Measurements from ENCODE around the gene AP1S1. TPM values are rescaled to one million over a fixed set of nuclear protein-coding genes. Genes with fewer than 3 reads are reported as not detected.

AP1S1 gene
- total RNA-seq, 6 donors from 2014 or later: 17.1 to 41.9 (median 33.8) TPM

GRCh38 chr7:101175664-101176063, 21.4 kb downstream of the AP1S1 start:
- H3K27me3 ChIP-seq: peaks cover 3 to 74% (median 59%) of the 10 kb centered on the region in 4 donors
- 38 to 51% methylated on average over 3 of the region's 3 CpGs for WGBS, 2 donors
- no peak for ATAC-seq (ENCODE audit: low FRiP score in 2 of 2)

GRCh38 chr7:101177644-101178043, 23.4 kb downstream of the AP1S1 start:
- ATAC-seq (ENCODE audit: low FRiP score in 2 of 2) (no peak), DNase-seq (no peak)
- H3K27me3 ChIP-seq: peaks cover 3 to 61% (median 47%) of the 10 kb centered on the region in 4 donors
- no peaks in the 10 kb centered on the region for H3K9me3 ChIP-seq
- H3K36me3 ChIP-seq: no peaks in the 10 kb centered on the region
- 75 to 100% methylated on average over 1 to 2 of the region's 2 CpGs for WGBS, 2 donors
- TF ChIP-seq EP300 (IDR thresholded peaks at IDR 0.05) (no peak), POLR2A (IDR thresholded peaks at IDR 0.05) (no peak), CTCF (IDR thresholded peaks at IDR 0.05) (no peak), POLR2AphosphoS5 (IDR thresholded peaks at IDR 0.05) (no peak)
- no peak overlapping the region for H3K27ac ChIP-seq
- peaks cover 18 to 38% (median 21%) of the 10 kb centered on the region in 4 donors for H3K4me1 ChIP-seq
- H3K4me3 ChIP-seq: no peak overlapping the region

More at GRCh38 chr7:101175664-101176063, 21.4 kb downstream of the AP1S1 start:
- H3K36me3 ChIP-seq: no peaks in the 10 kb centered on the region
- H3K9me3 ChIP-seq: no peaks in the 10 kb centered on the region
- TF ChIP-seq CTCF (IDR thresholded peaks at IDR 0.05) (no peak), EP300 (IDR thresholded peaks at IDR 0.05) (no peak), POLR2AphosphoS5 (IDR thresholded peaks at IDR 0.05) (no peak), POLR2A (IDR thresholded peaks at IDR 0.05) (no peak)
- H3K4me3 ChIP-seq: no peak overlapping the region
- no peak overlapping the region for H3K27ac ChIP-seq
- peaks cover 26 to 52% (median 29%) of the 10 kb centered on the region in 4 donors for H3K4me1 ChIP-seq
- no peak for DNase-seq

GRCh38 chr7:101179117-101179516, 24.8 kb downstream of the AP1S1 start:
- no peak for TF ChIP-seq EP300 (IDR thresholded peaks at IDR 0.05)
- TF ChIP-seq POLR2A (IDR thresholded peaks at IDR 0.05): no peak
- TF ChIP-seq POLR2AphosphoS5 (IDR thresholded peaks at IDR 0.05): no peak
- TF ChIP-seq CTCF (IDR thresholded peaks at IDR 0.05): no peak
- Histone ChIP-seq H3K4me3 (no peak overlapping the region), H3K4me1 (peaks cover 8 to 23% (median 9%) of the 10 kb centered on the region in 4 donors), H3K27ac (no peak overlapping the region), H3K9me3 (no peaks in the 10 kb centered on the region), H3K36me3 (no peaks in the 10 kb centered on the region), H3K27me3 (peaks cover 3 to 46% (median 33%) of the 10 kb centered on the region in 4 donors)
- DNase-seq (no peak), ATAC-seq (ENCODE audit: low FRiP score in 2 of 2) (no peak)
- 2% methylated on average over 19 to 20 of the region's 20 CpGs for WGBS, 2 donors

- peaks cover 3 to 40% (median 28%) of the 10 kb centered on the region in 4 donors for H3K27me3 ChIP-seq
- no peak overlapping the region for H3K27ac ChIP-seq
- no peaks in the 10 kb centered on the region for H3K9me3 ChIP-seq
- 0 to 20% methylated on average over 1 to 8 of the region's 27 CpGs for WGBS, 2 donors
- TF ChIP-seq POLR2AphosphoS5 (IDR thresholded peaks at IDR 0.05): no peak
- no peak for TF ChIP-seq EP300 (IDR thresholded peaks at IDR 0.05)
- no peak for TF ChIP-seq CTCF (IDR thresholded peaks at IDR 0.05)
- TF ChIP-seq POLR2A (IDR thresholded peaks at IDR 0.05): no peak
- H3K36me3 ChIP-seq: no peaks in the 10 kb centered on the region
- ATAC-seq (ENCODE audit: low FRiP score in 2 of 2) (no peak), DNase-seq (no peak)
- peaks cover 8 to 17% (median 9%) of the 10 kb centered on the region in 4 donors for H3K4me1 ChIP-seq
- H3K4me3 ChIP-seq: no peak overlapping the region
Observed at GRCh38 chr7:101179713-101180112, 25.4 kb downstream of the AP1S1 start.

GRCh38 chr7:101180130-101180755, 26.0 kb downstream of the AP1S1 start, which contains the start of gene NAT16:
TSS of gene NAT16 (minus strand) at chr7:101180293. CDS start at chr7:101174807, 5,486 bp downstream.
- DNase-seq (peak in 1 of 2 donors; percentile 84), ATAC-seq (ENCODE audit: low FRiP score in 2 of 2) (no peak)
- TF ChIP-seq POLR2AphosphoS5 (IDR thresholded peaks at IDR 0.05): no peak
- no peak for TF ChIP-seq POLR2A (IDR thresholded peaks at IDR 0.05)
- TF ChIP-seq EP300 (IDR thresholded peaks at IDR 0.05): no peak
- TF ChIP-seq CTCF (IDR thresholded peaks at IDR 0.05): no peak
- Histone ChIP-seq H3K36me3 (no peaks in the 10 kb centered on the region), H3K9me3 (no peaks in the 10 kb centered on the region), H3K27me3 (peaks cover 3 to 35% (median 25%) of the 10 kb centered on the region in 4 donors), H3K4me3 (no peak within 1 kb of the TSS), H3K4me1 (peaks cover 8 to 17% (median 9%) of the 10 kb centered on the region in 4 donors), H3K27ac (no peak within 1 kb of the TSS)
- 9 to 11% methylated on average over 8 to 13 of the region's 56 CpGs for WGBS, 2 donors

Data from upper lobe of left lung (tissue), 6 donors.